Measurements from ENCODE around the gene COL26A1.

Gene COL26A1

DNA sequence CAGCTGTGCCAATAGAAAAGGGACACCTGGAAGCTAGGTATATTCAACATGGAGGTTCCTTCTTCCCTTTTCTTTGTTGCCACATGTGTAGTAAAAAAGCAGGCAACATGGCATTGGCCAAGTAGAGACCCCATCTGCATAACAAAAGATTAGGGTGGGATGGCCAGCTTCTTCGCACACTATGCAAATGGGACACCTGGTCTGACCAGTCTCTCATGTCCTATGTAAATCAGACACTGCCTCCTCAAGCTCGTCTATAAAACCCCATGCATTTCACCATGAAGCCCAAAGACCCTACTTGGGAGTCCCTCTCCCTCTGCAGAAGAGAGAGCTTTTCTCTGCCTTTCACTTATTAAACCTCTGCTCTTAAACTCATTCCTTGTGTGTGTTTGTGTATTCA lies 212.5 kb downstream of the COL26A1 start:
- DNase-seq (ENCODE audit: low spot score), result no peak

DNA sequence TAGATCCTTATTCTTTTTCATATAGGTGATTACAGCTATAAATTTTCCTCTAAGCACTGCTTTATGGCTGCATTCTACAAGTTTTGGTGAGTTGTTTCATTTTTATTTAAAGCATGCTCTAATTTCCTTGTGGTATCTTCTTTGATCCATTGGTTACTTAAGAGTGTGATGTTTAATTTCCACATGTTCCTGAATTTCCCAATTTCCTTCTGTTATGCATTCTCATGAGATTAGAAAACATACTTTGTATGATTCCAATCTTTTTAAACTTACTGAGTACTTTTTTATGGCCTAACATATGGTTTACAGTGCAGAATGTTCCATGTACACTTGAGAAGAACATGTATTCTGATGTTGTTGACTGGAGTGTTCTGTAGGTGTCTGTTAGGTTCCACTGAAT lies 213.0 kb downstream of the COL26A1 start:
- DNase-seq (ENCODE audit: low spot score), result no peak

DNA sequence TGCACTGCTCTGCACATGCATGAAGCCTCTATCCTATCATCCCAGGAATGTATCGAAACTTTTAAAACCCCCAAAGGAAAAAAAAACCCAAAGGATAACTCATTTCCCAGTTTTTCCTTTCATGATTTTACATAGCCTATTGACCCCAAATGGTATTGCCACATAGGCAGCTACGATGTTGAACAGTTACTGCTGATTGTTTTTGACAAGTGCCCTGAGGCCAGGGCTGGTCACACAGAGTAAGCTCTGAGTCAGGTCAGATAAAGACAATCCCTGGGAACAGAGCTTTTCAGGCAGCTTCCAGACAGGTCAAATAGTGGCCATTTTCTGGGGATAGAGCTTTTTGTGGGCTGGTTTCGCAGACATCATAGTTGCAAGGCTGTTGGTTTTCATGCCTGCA lies 214.3 kb downstream of the COL26A1 start:
- no peak for DNase-seq (ENCODE audit: low spot score)

DNA sequence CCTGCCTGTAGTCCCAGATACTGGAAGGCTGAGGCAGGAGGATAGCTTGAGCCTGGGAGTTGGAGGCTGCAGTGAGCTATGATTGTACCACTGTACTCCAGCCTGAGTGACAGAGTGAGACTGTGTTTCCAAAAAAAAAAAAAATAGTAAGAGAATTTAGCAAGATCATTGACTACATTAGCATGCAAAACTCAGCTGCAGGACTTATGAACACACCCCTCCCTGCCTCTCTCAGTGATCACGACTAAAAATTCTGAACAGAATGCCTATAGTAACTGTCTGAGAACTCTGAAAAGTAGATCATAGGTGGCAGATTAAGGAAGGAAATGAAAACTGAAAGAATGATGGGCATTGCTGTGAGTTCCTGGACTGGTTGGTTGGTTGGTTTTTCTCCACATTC lies 215.9 kb downstream of the COL26A1 start:
- no peak for DNase-seq (ENCODE audit: low spot score)

DNA sequence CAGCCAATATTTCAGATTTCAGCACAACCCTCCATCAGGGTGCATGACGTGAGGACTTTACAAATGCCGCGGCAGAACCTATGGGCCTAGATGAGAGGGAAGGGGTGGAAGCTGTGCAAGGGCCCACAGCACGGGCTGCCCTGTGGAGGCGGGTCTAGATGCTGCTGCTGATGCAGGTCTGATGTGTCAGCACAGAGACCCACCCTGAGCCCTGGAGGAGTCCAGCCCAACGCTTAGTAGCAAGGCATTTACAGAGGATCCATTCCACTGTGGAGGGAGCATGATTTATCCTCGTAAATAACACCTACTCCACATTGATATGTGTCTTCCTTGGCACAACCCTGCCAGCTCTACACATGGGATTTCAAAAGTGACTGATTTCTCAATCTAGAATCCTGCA lies 217.9 kb downstream of the COL26A1 start:
- DNase-seq (ENCODE audit: low spot score), result no peak

DNA sequence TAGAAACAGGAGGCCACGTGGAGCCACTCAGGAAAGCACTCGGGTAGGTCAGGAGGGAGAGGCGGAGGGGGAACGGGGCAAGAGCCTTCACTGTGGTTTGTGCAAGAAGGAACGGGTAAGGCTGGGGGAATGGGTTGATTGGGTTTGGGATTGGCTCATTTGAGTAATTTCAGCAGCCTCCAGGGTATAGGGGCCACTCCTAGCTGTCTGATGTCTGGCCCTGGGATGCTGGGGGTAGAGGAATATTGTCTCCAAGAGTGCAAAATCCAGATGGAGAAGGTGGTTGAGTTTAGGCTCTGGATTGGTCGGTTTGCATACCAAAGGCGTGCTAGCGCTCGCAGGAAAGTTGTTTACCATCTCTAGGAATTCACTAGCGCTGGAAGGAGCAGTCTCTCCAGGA lies 219.2 kb downstream of the COL26A1 start:
- no peak for DNase-seq (ENCODE audit: low spot score)

DNA sequence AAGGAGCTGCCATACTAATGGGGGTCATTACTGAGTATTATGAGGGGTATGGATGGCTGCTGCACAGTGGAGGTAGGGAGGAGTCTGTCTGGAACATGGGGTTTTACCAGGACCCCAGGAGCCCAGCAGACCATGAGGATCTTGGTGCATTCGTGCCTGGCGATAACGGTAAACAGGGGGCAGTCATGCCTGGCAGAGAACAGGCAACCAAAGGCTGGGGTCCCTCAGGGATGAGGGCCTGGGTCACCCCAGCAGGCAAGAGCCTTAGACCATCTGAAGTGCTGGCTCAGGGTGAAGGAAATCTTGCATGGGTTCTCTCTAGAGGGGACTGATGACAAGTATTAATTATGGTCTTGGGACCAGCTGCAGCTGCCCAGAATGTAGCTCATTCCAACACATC lies 220.3 kb downstream of the COL26A1 start:
- DNase-seq (ENCODE audit: low spot score), result no peak

DNA sequence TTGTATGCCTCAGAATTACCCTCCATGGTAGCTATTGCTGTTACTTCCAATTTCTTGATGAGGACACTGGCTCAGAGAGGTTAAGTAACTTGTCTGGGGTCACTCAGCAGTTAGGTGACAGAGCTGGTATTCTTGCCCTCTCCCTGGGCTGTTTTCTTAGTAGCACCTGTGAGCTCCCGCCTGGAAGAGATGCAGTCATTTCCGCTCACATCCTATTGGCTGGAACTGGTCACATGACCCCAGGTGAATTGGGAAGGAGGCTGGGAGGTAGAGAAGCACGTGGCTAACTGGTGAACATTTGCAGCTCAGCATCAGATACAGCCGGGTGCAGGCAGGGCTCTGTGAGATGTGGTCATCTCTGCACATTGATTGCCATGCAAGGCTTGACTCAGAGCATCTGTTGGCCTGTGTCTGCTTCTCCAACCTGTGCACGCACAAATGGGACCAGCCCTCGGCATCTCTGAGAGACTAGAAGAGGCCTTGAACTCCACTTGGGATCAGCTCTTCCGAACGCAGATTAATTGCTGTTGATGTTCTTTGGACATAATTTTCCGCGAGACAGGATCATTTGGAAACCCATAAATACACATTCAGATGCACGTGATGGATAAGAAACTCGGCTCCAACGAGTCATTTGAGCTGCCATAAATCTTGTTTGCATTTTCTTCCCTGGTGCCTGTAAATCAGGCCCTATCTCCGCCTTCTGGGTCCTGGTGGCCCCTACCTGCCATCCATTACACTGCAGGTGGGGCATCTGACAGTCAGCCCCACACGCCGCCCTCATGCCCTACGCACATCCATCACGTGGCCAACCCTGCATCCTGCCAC lies 223.6 kb downstream of the COL26A1 start:
- no peak for DNase-seq (ENCODE audit: low spot score)

DNA sequence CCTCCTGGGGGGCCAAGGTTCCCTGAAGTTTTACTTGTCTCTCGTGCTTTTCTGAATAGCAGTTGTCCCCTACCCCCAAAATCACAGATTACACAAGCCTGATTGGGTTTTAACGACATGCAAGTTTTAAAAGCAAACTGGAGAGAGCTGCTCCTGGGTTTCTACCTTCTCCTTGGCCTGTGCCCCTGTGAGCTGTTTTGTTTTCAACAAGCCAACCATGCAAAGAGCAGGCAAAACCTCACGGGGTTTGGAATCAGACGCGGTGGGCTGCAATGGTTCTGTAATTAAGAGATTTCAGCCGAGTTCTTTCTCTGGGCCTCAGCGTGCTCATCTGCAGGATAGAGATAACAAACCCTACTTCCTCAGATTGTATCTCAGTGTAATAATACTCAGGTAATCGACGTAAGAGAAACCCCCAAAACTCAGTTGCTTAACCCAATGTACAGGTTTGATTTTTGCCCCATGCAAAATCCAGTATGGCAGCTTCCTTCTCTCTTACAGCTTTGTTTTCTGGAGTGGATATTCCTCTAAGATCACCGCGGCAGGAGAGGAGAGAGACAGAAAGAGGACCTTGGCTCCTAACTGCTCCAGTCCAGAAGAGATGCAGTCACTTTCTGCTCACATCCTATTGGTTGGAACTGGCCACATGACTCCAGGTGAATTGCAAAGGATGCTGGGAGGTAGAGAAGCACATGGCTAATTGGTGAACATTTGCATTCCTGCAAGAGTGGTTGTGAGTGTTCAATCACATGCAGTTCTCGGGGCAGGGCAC lies 224.4 kb downstream of the COL26A1 start:
- no peak for DNase-seq (ENCODE audit: low spot score)

DNA sequence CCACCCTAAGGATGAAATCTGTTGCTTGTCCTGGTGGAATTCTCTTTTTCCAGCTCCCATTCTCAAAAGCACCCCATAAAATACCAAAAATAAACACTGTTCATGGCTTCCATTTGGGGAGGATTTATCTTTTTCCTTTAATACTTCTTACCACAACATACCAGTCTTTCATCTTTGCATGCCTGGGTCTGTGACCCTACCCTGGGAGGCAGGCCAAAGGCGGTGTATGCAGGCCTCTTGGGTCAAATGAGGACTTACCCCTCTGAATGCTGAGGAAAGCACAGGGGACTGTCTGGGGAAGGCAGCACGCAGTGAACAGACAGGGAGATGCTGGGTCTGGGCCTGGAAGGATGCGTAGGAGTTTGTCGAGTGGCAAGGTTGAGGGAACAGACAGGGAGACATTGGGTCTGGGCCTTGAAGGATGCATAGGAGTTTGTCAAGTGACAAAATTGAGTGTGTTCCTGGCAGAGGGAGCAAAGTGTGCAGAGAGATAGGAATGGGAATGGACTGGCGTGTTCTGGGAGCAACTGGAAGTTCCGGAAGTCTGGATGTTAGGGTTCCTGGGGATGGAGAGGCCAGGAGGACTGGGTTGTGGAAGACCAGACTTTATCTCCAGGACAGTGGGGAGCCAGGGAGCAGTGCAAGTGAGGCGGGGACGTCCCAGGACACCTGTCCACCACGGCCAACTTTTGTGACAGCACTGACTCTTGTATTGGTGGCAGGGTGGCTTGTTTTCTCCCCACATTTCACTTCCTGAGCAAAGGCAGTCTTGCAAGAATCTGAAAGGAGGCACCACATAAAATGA lies 225.7 kb downstream of the COL26A1 start:
- no peak for DNase-seq (ENCODE audit: low spot score)

DNA sequence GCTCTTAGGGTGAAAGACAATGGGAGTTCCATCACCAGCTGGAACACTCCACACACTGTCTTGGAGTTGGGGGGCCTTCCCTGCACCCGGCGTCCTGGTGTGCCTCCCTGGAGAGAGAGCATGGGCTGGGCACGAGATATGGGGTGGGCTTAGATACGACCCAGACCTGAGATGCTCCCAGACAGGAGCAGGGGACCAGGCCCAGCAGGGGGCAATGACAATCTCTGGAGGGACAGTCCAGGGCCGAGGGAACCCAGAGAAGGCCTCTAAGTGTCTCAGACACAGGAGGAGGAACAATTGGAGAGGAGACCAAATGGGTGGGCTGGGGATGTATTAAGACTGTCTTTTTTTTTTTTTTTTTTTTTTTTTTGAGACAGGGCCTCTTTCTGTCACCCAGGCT lies 226.4 kb downstream of the COL26A1 start:
- no peak for DNase-seq (ENCODE audit: low spot score)

DNA sequence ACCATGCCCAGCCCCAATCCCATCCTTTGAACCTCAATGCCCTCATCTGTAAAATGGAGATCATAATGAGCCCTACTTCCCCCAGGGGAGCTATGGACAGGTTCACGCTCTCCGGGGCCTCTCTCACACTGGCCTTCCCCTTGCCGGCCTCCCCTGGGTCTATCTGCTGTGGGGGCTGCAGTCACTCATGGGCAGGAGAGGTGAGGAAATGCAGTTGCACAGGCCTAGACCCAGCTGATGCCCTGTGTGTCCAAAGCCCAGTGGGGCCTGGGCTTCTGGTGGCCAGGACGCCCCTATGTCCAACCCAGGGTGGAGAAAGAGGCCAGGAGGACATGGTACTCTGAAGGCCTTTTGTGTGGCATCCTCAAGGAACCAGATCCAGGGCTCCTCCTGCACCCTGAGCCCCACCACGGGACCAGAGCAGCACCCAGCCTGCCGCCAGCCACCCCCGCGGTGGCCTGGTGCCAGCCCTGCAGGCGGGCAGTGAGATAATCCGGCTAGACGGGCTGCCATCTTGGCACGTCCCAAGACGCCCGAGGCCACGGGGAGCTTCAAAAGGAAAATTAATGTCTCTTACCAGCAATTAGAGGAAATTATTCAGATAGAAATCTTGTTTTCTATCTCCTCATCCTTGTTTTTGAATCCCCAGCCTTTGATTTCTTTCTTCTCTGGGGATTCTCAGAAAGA lies 227.4 kb downstream of the COL26A1 start:
- DNase-seq (ENCODE audit: low spot score), result no peak

DNA sequence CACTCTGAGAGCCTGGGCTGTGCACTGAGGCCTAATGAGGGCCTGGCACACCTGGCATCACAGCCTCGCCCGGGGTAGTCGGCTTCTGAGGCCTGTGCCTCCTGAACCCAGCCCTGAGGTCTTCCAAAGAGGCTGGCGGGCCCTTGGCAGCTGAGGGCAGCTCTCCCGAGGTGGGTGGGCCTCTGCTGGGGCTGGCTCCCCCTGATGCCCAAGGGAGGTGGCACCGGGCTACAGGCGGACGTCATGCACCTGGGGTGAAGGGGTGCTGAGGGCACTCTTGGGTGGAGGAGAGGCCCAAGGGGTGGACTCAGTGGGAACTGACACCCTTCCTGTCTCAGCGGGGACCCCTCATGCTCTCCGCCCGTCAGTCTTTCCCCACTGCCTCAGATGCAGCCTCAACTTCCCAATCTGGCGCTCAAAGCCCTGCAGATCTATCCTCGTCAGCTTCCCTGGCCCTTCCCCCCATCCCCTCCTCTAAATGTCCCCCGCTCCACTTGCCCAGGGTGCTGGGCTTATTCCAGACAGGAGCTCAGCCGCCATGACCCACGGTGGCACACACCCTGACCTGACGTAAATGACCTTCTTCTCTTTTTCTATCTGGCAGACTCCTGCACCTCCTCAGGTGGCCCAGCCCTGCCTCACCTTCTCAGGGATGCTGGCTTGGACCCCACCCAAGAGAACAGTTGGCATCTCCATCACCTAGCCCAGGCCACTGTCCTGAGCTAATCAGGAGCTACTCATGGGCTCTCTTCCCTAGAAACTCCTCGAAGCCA lies 228.2 kb downstream of the COL26A1 start:
- no peak for DNase-seq (ENCODE audit: low spot score)

DNA sequence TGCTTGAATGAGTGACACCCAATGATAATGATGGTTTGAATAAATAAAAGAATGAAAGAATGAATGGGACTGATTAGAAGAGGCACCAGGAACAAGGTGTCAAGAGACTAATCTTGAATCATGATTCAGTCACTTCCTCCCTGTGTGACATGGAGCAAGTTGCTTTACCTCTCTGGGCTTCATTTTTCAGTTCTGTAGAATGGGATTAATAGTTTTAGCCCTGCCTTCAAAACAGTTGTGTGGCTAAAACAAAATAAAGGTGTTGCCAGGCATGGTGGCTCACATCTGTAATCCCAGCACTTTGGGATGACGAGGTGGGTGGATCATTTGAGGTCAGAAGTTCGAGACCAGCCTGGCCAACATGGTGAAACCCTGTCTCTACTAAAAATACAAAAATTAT lies 228.8 kb downstream of the COL26A1 start:
- DNase-seq (ENCODE audit: low spot score), result no peak

DNA sequence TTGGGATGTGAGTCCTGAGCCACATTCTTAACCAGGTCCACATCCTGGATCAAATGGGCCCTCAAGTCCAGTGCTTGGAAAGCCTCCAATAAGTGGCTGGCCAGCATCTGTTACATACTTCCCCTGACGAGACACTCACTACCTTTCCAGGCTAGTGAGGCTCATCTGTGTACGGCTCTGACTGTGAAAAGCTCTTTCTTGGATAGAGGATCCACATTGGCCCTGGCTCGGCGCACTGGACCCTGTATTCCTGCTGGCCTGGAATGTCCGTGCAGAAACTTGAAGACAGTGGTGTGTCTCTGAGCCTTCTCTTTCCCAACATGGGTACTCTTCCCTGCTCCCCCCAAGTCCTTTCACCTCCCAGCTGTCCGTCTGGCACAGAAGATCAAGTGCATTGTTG lies 230.9 kb downstream of the COL26A1 start:
- DNase-seq (ENCODE audit: low spot score), result no peak

DNA sequence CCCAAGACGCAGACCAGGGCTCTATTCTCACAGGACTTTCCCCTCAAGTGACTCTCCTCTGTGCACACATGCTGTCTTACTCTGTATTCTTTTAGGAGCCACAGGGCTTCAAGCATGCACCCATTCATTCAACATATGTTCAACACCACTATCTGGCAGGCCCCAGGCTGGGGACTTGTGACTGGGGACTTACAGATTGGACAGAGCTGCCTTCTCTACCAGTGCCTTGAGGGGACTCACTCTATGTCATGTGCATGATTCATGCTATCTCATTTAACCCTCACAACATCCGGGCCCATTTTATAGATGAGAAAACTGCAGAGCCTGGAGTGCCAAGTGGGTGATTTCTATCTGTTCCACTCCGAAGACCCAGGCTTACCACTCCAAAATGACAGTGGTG lies 232.1 kb downstream of the COL26A1 start:
- DNase-seq (ENCODE audit: low spot score), result no peak

DNA sequence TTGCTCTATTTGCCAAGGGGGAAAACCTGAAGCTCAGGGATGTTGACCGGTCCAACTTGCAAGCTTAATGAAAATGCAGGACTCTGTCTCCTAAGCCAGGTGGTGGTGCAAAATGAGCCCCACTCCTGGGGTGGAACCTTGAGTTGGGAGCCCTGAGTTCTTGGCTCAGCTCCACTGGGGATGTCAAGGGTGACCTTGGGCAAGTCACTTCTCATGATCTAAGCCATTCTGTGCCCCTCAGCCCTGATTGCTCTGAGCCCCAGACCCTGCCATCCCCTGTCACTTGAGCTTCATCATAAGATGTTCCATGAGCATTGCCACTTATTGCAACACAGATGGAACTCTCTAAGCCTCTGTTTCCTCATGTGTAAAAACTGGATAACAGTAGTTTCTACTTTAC lies 232.6 kb downstream of the COL26A1 start:
- no peak for DNase-seq (ENCODE audit: low spot score)

DNA sequence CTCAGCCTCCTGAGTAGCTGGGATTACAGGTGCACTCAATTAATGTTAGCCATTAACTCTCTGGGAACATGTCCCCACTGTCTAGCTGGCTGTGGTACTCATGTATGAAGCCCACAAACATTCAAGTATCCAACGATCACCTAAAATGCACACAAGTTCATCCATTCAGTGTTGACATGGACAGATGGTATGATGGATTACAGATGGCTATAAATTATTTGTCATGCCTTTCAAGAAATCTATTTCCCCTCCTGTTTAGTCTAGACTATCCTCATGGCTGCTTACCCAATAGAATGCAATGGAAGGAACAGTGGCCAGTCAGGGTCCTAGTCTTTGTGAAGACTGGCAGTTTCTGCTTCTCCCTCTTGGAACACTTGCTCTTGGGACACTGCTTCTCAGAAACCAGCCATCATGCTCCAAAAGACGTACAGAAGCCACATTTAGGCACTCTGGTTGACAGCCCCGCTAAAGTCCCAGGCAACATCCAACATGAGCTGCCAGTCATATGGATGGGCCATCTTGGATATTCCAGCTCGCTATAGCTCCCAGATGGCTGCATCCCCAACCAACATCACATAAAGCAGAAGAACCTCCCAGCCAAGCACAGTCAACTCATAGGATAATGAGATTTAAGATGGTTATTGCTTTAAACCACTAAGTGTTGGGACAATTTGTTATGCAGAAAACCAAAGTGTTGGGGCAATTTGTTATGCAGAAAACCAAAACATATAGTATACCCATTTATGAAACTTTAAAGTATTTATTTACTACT lies 233.3 kb downstream of the COL26A1 start:
- DNase-seq (ENCODE audit: low spot score), result no peak

DNA sequence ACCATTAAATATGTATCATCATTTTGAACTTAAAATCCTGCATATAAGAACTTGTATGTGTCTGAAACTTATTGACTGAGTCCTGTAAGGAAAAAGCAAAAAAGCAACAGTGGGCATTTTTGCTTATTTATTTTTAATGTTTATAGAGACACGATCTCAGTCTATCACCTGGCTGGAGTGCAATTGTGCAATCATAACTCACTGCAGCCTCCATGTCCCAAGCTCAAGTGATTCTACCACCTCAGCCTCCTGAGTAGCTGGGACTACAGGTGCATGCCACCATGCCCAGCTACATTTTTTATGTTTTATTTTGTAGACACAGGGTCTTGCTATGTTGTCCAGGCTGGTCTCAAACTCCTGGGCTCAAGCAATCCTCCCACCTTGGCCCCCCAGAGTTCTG lies 234.2 kb downstream of the COL26A1 start:
- no peak for DNase-seq (ENCODE audit: low spot score)

DNA sequence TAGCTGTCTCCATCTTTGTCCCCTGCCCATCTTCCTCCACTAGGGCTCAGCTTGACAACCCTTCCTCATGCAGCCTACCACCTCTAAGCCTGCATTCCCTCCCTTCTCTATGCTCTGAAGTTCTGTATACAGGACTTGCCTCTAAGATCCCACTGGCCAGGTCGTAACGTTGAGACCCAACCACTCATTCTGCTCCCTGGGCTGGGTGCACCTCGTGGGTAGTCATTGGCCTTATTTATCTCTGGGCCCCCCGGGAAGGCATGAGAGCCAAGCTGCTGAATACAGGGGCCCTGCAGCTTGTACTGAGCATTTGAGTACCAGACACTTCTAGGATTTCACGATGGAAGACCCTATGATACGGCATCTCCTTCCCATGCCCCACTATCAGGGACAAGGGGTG lies 235.3 kb downstream of the COL26A1 start:
- no peak for DNase-seq (ENCODE audit: low spot score)

All from globus pallidus (tissue), 1 donor.